Panc1 (cell line): ENCODE data around the gene KLF11. TPM values are rescaled to one million over a fixed set of nuclear protein-coding genes. Genes with fewer than 3 reads are reported as not detected.

Experiments used
- ATAC-seq: fragments of 200-7000 bp; cut with Tn5 transposase; 2 replicates; pipeline ENCODE4 v1.9.1; 2020; ENCODE audit warnings: mild to moderate bottlenecking, moderate library complexity
- BruUV-seq: library from RNA; stranded (reverse); fragments of 400-500 nt; replicated peaks from 2 replicates; lab custom pipeline; 2021; lab: Mats Ljungman, UMichigan
- CTCF ChIA-PET: fragments of 300-600 bp; sonication (Branson Sonifier 250); formaldehyde crosslinking; loops from one replicate; lab custom pipeline; 2022; ENCODE audit warnings: antibody characterized with exemption; lab: Charles Lee
- POLR2A ChIA-PET: fragments of 300-600 bp; sonication (Branson Sonifier 250); formaldehyde crosslinking; loops from one replicate; lab custom pipeline; 2022; ENCODE audit warnings: antibody characterized with exemption; lab: Charles Lee
- DNase-seq: peaks from one replicate; pipeline ENCODE4 v3.0.0-alpha.2; 2010; ENCODE audit warnings: low read depth, low spot score
- H3K27ac ChIP-seq: 2 replicates; pipeline ENCODE4 v1.5.1; 2011; ENCODE audit warnings: mild to moderate bottlenecking, low read length, inconsistent platforms
- H3K27me3 ChIP-seq: fragments of 200-500 bp; sonication (Bioruptor generic); 2 replicates; pipeline ENCODE4 v1.6.0; 2014; ENCODE audit warnings: low read length, inconsistent platforms; ENCODE audit not compliant: control insufficient read depth, insufficient read depth
- H3K36me3 ChIP-seq: fragments of 200-500 bp; sonication (Bioruptor generic); 2 replicates; pipeline ENCODE4 v1.5.1; 2014; ENCODE audit warnings: inconsistent platforms, mild to moderate bottlenecking, low read length, moderate library complexity; ENCODE audit not compliant: control insufficient read depth, insufficient read depth
- H3K4me1 ChIP-seq: 2 replicates; pipeline ENCODE4 v1.5.1; 2011; ENCODE audit warnings: inconsistent platforms, mild to moderate bottlenecking, low read length, moderate library complexity; ENCODE audit not compliant: control insufficient read depth, insufficient read depth
- H3K4me3 ChIP-seq, 2 experiments: 2 replicates each; pipeline ENCODE4 v1.5.1; 2011 to 2012; ENCODE audit warnings: low read depth in 2 of 2, low read length in 2 of 2, mild to moderate bottlenecking in 2 of 2, inconsistent platforms in 1 of 2, moderate library complexity in 1 of 2
- H3K9me3 ChIP-seq: fragments of 200-500 bp; sonication (Bioruptor generic); 2 replicates; pipeline ENCODE4 v1.5.1; 2014; ENCODE audit warnings: low read depth, mild to moderate bottlenecking, inconsistent platforms, low read length, moderate library complexity; ENCODE audit not compliant: control insufficient read depth, insufficient read depth
- POLR2AphosphoS5 ChIP-seq: IDR thresholded peaks from 2 replicates; pipeline ENCODE4 v1.6.1; 2012; ENCODE audit warnings: mild to moderate bottlenecking, low read depth, low read length, moderate library complexity
- SIN3A ChIP-seq: IDR thresholded peaks from 2 replicates; pipeline ENCODE4 v1.6.1; 2012; ENCODE audit warnings: low read depth, mild to moderate bottlenecking, low read length, moderate library complexity, borderline replicate concordance; ENCODE audit not compliant: insufficient read depth
- TCF7L2 ChIP-seq: IDR thresholded peaks from 2 replicates; pipeline ENCODE4 v1.6.1; 2011; ENCODE audit warnings: mild to moderate bottlenecking, low read depth, low read length, inconsistent platforms
- in situ Hi-C: cut with HindIII; loops from 2 replicates; pipeline ENCODE4 v1.10.0; 2016; ENCODE audit warnings: low sequenced_read_pairs, low pct_unique_long_range_greater_than_20kb
- intact Hi-C: fragments of 100-400 bp; cut with micrococcal nuclease; formaldehyde crosslinking; loops from one replicate; pipeline ENCODE4 v1.10.0; 2022; ENCODE audit not compliant: unreplicated experiment
- total RNA-seq: library from RNA; stranded (reverse); gene quantifications from one replicate; pipeline ENCODE4 v1.2.1, GENCODE V29; 2021; ENCODE audit not compliant: unreplicated experiment
- TF ChIP-seq, protein P1 (sequence below): fragments of 450-650 bp; IDR thresholded peaks from 2 replicates; pipeline ENCODE4 v1.5.1; 2017; ENCODE audit warnings: mild to moderate bottlenecking
- TF ChIP-seq, protein P2 (sequence below), 2 experiments: IDR thresholded peaks; 2 replicates each; pipeline ENCODE4 v1.6.1; 2011 to 2012; ENCODE audit warnings: low read depth in 2 of 2, control low read depth in 1 of 2, low read length in 1 of 2, mild to moderate bottlenecking in 1 of 2, moderate library complexity in 1 of 2; ENCODE audit not compliant: insufficient read depth in 1 of 2

KLF11 gene
- total RNA-seq, 1 experiment from 2014 or later = 23.7 TPM

DNA sequence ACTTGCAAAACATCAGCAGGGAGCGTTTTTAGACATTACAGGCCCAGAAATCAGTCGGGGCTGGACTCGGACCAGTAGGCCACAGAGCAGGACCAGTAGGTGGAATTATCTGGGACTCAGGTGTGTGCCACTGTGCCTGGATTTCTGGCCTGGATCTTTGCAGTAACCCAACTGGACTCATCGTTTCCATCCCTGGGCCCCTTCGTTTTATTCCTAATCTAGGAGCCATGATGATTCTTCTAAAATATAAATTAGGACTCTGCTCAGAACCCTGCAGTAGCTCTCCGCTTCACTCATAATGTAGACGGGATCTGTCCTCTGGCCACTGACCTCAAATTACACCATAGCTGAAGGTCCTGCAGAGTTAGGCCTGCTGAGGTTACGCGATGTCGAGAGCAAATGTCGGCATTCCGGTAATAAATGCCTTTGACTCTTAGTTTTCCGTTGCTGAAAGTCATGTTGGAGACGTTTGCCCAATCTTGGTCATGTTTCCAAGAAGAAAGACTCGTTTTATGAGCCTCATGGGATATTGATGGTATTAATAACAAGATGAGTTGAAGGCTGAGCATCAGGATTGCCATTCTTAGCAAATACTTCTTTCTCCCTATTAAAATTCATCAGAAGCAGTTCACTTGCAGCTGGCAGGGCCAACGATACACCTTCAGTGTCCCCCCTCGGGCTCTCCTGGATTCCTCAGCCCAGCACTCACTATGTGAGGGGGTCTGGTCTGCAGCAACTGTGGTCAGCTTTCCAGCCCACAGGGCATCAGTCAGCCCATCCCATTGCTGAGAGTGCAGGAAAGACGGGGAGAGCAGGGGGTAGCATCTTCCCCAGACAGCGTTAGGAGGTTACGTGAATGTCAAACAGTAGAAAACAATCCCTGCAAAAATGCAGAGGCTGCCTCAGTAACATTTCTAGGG lies 39.9 kb upstream of the KLF11 start:
- in situ Hi-C loops (no loop called here), intact Hi-C loops (no loop called here)
- DNase-seq (no peak), ATAC-seq (no peak)
- ChIA-PET CTCF (no interaction called here), POLR2A (no interaction called here)
- H3K27ac ChIP-seq = no peak overlapping the region
- no TSS peak for BruUV-seq
- TF ChIP-seq SIN3A (no peak), POLR2AphosphoS5 (no peak), TCF7L2 (no peak)
- TF ChIP-seq, protein P1, sequence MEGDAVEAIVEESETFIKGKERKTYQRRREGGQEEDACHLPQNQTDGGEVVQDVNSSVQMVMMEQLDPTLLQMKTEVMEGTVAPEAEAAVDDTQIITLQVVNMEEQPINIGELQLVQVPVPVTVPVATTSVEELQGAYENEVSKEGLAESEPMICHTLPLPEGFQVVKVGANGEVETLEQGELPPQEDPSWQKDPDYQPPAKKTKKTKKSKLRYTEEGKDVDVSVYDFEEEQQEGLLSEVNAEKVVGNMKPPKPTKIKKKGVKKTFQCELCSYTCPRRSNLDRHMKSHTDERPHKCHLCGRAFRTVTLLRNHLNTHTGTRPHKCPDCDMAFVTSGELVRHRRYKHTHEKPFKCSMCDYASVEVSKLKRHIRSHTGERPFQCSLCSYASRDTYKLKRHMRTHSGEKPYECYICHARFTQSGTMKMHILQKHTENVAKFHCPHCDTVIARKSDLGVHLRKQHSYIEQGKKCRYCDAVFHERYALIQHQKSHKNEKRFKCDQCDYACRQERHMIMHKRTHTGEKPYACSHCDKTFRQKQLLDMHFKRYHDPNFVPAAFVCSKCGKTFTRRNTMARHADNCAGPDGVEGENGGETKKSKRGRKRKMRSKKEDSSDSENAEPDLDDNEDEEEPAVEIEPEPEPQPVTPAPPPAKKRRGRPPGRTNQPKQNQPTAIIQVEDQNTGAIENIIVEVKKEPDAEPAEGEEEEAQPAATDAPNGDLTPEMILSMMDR = no peak
- TF ChIP-seq, protein P2, sequence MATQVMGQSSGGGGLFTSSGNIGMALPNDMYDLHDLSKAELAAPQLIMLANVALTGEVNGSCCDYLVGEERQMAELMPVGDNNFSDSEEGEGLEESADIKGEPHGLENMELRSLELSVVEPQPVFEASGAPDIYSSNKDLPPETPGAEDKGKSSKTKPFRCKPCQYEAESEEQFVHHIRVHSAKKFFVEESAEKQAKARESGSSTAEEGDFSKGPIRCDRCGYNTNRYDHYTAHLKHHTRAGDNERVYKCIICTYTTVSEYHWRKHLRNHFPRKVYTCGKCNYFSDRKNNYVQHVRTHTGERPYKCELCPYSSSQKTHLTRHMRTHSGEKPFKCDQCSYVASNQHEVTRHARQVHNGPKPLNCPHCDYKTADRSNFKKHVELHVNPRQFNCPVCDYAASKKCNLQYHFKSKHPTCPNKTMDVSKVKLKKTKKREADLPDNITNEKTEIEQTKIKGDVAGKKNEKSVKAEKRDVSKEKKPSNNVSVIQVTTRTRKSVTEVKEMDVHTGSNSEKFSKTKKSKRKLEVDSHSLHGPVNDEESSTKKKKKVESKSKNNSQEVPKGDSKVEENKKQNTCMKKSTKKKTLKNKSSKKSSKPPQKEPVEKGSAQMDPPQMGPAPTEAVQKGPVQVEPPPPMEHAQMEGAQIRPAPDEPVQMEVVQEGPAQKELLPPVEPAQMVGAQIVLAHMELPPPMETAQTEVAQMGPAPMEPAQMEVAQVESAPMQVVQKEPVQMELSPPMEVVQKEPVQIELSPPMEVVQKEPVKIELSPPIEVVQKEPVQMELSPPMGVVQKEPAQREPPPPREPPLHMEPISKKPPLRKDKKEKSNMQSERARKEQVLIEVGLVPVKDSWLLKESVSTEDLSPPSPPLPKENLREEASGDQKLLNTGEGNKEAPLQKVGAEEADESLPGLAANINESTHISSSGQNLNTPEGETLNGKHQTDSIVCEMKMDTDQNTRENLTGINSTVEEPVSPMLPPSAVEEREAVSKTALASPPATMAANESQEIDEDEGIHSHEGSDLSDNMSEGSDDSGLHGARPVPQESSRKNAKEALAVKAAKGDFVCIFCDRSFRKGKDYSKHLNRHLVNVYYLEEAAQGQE (IDR thresholded peaks at IDR 0.05; ENCODE audit: insufficient read depth in 1 of 2, low read depth in 2 of 2, low read length in 1 of 2) = no peak
- H3K4me1 ChIP-seq = no peaks in the 10 kb centered on the region
- no peaks in the 10 kb centered on the region for H3K9me3 ChIP-seq
- H3K4me3 ChIP-seq = no peak overlapping the region
- no peaks in the 10 kb centered on the region for H3K27me3 ChIP-seq
- no peaks in the 10 kb centered on the region for H3K36me3 ChIP-seq

DNA sequence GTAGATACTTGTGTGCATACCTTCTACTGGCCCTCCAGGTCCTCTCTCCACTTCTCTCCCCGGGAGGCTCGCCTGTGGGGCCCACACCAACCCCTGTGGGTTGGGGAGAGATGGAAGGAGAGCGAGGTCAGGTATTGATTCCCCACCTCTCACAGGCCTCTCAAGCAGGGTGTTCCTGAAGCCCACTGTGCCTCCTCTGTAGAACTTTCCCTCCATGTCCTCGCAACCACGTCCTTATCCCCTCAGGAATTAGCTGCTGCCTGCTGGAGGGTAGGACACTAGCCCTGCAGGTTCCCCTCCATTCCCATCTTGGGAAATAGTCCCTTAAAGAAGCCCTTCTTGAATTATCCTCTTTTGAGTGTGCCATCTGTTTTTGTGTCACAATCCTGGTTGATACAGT lies 38.9 kb upstream of the KLF11 start:
- Histone ChIP-seq H3K36me3 (no peaks in the 10 kb centered on the region), H3K27ac (no peak overlapping the region), H3K4me1 (no peaks in the 10 kb centered on the region), H3K4me3 (no peak overlapping the region), H3K9me3 (no peaks in the 10 kb centered on the region), H3K27me3 (no peaks in the 10 kb centered on the region)
- DNase-seq = no peak
- BruUV-seq = no TSS peak
- ChIA-PET POLR2A (no interaction called here), CTCF (interaction anchor here (1.3 kb wide), 1 partner anchor 20 kb away, joined by 3 read pairs; no protein-coding TSS in a partner anchor)
- intact Hi-C loops (no loop called here), in situ Hi-C loops (no loop called here)
- no peak for TF ChIP-seq SIN3A
- TF ChIP-seq TCF7L2 = no peak
- TF ChIP-seq POLR2AphosphoS5 = no peak
- TF ChIP-seq, protein P2 (IDR thresholded peaks at IDR 0.05; ENCODE audit: insufficient read depth in 1 of 2, low read depth in 2 of 2, low read length in 1 of 2) = no peak
- ATAC-seq = no peak
